ENCODE measurements around the gene UTP3.

- no peak for TF ChIP-seq CTCF (IDR thresholded peaks at IDR 0.05)
- TF ChIP-seq POLR2A (IDR thresholded peaks at IDR 0.05), result no peak
Observed at GRCh38 chr4:70734971-70735370, 46.6 kb downstream of the UTP3 start.

Data from adrenal gland (tissue), 5 donors.